KMS-11 (cell line): Measurements from ENCODE around the gene SALL4.
"Not testable (repeated sequence)": the region's sequence is repeated elsewhere in the genome, so short reads cannot be mapped to it uniquely, and the experiment has no call there.

ENCODE experiments used
- H2AFZ ChIP-seq: fragments of 200-600 bp; sonication (generic); 2 replicates; pipeline ENCODE4 v1.6.1; 2016; ENCODE audit warnings: antibody characterized with exemption, mixed run types, low read depth
- H3K27ac ChIP-seq: fragments of 200-600 bp; sonication (generic); 2 replicates; pipeline ENCODE4 v1.6.1; 2016; ENCODE audit warnings: mild to moderate bottlenecking, mixed run types
- H3K27me3 ChIP-seq: fragments of 200-600 bp; sonication (generic); 2 replicates; pipeline ENCODE4 v1.6.1; 2017; ENCODE audit warnings: mild to moderate bottlenecking, low read depth, mixed run types, moderate library complexity; ENCODE audit not compliant: insufficient read depth
- H3K36me3 ChIP-seq: fragments of 200-600 bp; sonication (generic); 2 replicates; pipeline ENCODE4 v1.6.1; 2017; ENCODE audit warnings: mild to moderate bottlenecking, mixed run types; ENCODE audit not compliant: insufficient read depth
- H3K4me1 ChIP-seq: fragments of 200-600 bp; sonication (generic); 2 replicates; pipeline ENCODE4 v1.6.1; 2016; ENCODE audit warnings: mild to moderate bottlenecking, low read depth, mixed run types; ENCODE audit not compliant: poor library complexity, severe bottlenecking
- H3K4me2 ChIP-seq: fragments of 200-600 bp; sonication (generic); 2 replicates; pipeline ENCODE4 v1.7.0; 2016; ENCODE audit warnings: mild to moderate bottlenecking, mixed run types
- H3K4me3 ChIP-seq: fragments of 200-600 bp; sonication (generic); IDR thresholded peaks from 2 replicates; pipeline ENCODE4 v1.6.1; 2017; ENCODE audit warnings: low read depth, low read length, mixed read lengths; ENCODE audit not compliant: insufficient read depth
- H3K79me2 ChIP-seq: fragments of 200-600 bp; sonication (generic); 2 replicates; pipeline ENCODE4 v1.6.1; 2016; ENCODE audit warnings: low read depth, mixed run types; ENCODE audit not compliant: insufficient read depth
- H3K9ac ChIP-seq: fragments of 200-600 bp; sonication (generic); 2 replicates; pipeline ENCODE4 v1.6.1; 2016; ENCODE audit warnings: mild to moderate bottlenecking, mixed run types
- H4K20me1 ChIP-seq: fragments of 200-600 bp; sonication (generic); 2 replicates; pipeline ENCODE4 v1.6.1; 2016; ENCODE audit warnings: mild to moderate bottlenecking, mixed run types; ENCODE audit not compliant: insufficient read depth
- TF ChIP-seq, protein P1 (sequence below): fragments of 200-600 bp; sonication (generic); conservative IDR thresholded peaks from 2 replicates; pipeline ENCODE4 v1.6.1; 2017; ENCODE audit warnings: low read depth, mild to moderate bottlenecking, antibody characterized with exemption, low read length, moderate library complexity, mixed read lengths

Gene SALL4

DNA sequence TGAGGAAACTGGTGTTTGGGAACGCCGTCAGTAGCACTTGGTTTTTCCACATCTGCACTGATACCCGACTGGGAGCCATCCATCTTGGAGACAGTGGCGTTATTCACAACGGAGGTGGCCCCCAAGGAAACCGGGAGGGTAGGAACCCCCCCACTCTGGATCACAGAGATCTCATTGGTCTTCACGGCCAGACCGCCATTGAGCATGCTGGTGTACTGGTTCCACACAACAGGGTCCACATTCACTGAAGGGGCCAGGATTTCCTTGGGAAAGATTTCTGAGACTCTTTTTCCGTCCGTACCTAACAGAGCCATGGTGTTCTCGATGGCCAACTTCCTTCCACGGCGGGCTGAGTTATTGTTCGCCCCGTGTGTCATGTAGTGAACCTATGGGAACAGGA, 18.0 kb downstream of the SALL4 start:
- Histone ChIP-seq H3K4me3 (no peak overlapping the region), H3K4me2 (no peak overlapping the region), H4K20me1 (no peaks in the 10 kb centered on the region), H3K27ac (no peak overlapping the region), H3K79me2 (no peaks in the 10 kb centered on the region), H3K27me3 (no peaks in the 10 kb centered on the region), H3K4me1 (no peaks in the 10 kb centered on the region), H2AFZ (no peak overlapping the region), H3K9ac (no peak overlapping the region), H3K36me3 (no peaks in the 10 kb centered on the region)
- TF ChIP-seq, protein P1, sequence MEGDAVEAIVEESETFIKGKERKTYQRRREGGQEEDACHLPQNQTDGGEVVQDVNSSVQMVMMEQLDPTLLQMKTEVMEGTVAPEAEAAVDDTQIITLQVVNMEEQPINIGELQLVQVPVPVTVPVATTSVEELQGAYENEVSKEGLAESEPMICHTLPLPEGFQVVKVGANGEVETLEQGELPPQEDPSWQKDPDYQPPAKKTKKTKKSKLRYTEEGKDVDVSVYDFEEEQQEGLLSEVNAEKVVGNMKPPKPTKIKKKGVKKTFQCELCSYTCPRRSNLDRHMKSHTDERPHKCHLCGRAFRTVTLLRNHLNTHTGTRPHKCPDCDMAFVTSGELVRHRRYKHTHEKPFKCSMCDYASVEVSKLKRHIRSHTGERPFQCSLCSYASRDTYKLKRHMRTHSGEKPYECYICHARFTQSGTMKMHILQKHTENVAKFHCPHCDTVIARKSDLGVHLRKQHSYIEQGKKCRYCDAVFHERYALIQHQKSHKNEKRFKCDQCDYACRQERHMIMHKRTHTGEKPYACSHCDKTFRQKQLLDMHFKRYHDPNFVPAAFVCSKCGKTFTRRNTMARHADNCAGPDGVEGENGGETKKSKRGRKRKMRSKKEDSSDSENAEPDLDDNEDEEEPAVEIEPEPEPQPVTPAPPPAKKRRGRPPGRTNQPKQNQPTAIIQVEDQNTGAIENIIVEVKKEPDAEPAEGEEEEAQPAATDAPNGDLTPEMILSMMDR, result no peak

DNA sequence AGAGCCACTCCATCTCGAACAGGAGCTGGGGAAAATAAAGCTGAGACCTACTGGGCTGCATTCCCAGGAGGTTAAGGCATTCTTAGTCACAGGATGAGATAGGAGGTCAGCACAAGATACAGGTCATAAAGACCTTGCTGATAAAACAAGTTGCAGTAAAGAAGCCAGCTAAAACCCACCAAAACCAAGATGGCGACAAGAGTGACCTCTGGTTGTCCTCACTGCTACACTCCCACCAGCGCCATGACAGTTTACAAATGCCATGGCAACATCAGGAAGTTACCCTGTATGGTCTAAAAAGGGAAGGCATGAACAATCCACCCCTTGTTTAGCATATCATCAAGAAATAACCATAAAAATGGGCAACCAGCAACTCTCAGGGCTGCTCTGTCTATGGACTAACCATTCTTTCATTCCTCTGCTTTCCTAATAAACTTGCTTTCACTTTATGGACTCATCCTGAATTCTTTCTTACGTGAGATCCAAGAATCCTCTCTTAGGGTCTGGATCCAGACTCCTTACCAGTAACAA, 24.0 kb downstream of the SALL4 start:
- H3K4me1 ChIP-seq, H3K9ac ChIP-seq, H3K27me3 ChIP-seq, H3K36me3 ChIP-seq, H3K27ac ChIP-seq, H3K4me3 ChIP-seq, H3K79me2 ChIP-seq, H3K4me2 ChIP-seq, H4K20me1 ChIP-seq, H2AFZ ChIP-seq: not testable (repeated sequence)

DNA sequence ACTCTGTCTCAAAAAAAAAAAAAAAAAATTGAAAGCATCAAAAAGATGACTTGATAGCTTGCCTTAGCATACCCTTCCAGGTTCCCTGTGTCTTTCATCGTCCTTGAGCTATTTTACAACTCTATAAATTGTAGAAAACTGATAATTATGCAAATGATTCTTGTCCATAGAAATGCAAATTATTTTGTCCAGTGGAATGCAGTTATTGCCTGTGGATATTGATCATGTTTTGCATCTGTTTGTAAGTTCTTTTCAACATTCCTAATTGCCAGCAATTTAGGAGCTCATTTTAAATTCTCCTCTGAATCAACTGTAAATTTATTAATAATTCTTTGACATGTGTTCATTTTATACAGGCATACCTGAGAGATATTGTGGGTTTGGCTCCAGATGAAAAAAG, 27.1 kb downstream of the SALL4 start:
- H3K9ac ChIP-seq, result no peak overlapping the region
- no peak overlapping the region for H3K4me2 ChIP-seq
- H3K27me3 ChIP-seq, result no peaks in the 10 kb centered on the region
- no peaks in the 10 kb centered on the region for H3K36me3 ChIP-seq
- no peaks in the 10 kb centered on the region for H4K20me1 ChIP-seq
- H3K4me3 ChIP-seq, result no peak overlapping the region
- H3K79me2 ChIP-seq, result no peaks in the 10 kb centered on the region
- no peak overlapping the region for H2AFZ ChIP-seq
- no peak overlapping the region for H3K27ac ChIP-seq
- TF ChIP-seq, protein P1, result no peak
- no peaks in the 10 kb centered on the region for H3K4me1 ChIP-seq

DNA sequence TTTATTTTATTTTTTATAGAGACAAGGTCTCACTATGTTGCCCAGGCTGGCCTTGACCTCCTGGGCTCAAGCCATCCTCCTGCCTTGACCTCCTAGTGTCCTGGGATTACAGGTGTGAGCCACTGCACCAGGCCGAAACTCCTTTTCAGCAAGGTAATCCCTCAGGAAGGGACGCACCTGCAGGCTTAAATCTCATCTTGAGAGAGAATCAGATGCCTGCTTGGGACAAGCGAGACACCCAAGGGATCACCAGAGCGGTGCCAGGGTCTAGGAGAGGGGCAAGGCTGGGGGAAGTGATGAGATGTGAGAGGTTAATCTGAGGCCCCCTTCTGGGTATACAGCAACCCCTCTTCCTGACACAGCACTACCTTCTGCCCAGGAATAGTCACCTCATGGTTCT, 30.1 kb downstream of the SALL4 start:
- Histone ChIP-seq H3K4me3 (no peak overlapping the region), H3K4me1 (no peaks in the 10 kb centered on the region), H3K79me2 (no peaks in the 10 kb centered on the region), H4K20me1 (no peaks in the 10 kb centered on the region), H3K27ac (no peak overlapping the region), H3K36me3 (no peaks in the 10 kb centered on the region), H2AFZ (no peak overlapping the region), H3K27me3 (no peaks in the 10 kb centered on the region), H3K4me2 (no peak overlapping the region), H3K9ac (no peak overlapping the region)
- TF ChIP-seq, protein P1, result no peak

DNA sequence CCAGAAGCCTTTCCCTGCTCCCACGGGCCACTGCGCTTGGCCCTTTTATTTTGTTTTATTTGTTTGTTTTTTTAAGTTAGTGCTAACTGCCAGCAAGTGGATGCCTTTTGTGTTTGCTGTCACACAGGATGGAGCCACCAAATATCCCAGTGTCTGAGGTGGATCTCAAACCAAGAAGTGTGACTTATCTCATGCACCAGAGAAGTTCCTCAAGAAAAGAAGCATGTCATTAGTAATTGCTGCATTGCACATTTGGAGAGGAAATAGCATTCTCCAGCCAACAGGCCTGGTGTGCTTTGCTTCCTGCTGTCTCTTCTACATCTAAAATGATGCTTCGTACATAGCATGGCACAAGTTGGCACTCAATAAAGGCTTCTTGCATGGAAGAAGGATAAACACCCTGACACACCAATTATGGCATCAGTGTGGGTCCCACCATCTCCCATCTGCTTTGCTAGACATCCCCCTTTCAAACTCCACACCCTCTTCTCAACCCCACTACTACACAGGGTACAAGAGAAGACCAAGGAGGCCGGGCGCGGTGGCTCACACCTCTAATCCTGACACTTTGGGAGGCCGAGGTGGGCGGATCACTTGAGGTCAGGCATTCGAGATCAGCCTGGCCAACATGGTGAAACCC, 32.2 kb downstream of the SALL4 start:
- TF ChIP-seq, protein P1, result no peak
- no peaks in the 10 kb centered on the region for H3K79me2 ChIP-seq
- no peaks in the 10 kb centered on the region for H3K36me3 ChIP-seq
- H3K27ac ChIP-seq, result no peak overlapping the region
- H3K4me1 ChIP-seq, result no peaks in the 10 kb centered on the region
- H2AFZ ChIP-seq, result no peak overlapping the region
- H3K9ac ChIP-seq, result no peak overlapping the region
- H3K4me2 ChIP-seq, result no peak overlapping the region
- H3K27me3 ChIP-seq, result no peaks in the 10 kb centered on the region
- H4K20me1 ChIP-seq, result no peaks in the 10 kb centered on the region
- no peak overlapping the region for H3K4me3 ChIP-seq
